Neural progenitor cell (in vitro differentiated cells): Measurements from ENCODE around the gene TPCN1. TPM values are rescaled to one million over a fixed set of nuclear protein-coding genes. Genes with fewer than 3 reads are reported as not detected.

Source experiments
- DNase-seq: peaks from one replicate; pipeline ENCODE4 v3.0.0-alpha.2; 2016; ENCODE audit warnings: low spot score
- H2AFZ ChIP-seq: fragments of 200-600 bp; sonication (generic); replicated peaks from 2 replicates; pipeline ENCODE4 v1.6.1; 2016; ENCODE audit warnings: antibody characterized with exemption
- H3F3A ChIP-seq: fragments of 200-600 bp; sonication (generic); 2 replicates; pipeline ENCODE4 v1.6.1; 2016; ENCODE audit warnings: antibody characterized with exemption, low read depth
- H3K27ac ChIP-seq: fragments of 200-600 bp; sonication (generic); 2 replicates; pipeline ENCODE4 v1.5.1; 2016; ENCODE audit warnings: mild to moderate bottlenecking
- H3K27me3 ChIP-seq: fragments of 200-600 bp; sonication (generic); 2 replicates; pipeline ENCODE4 v1.6.1; 2016; ENCODE audit warnings: mild to moderate bottlenecking, moderate library complexity
- H3K36me3 ChIP-seq: fragments of 200-600 bp; sonication (generic); 2 replicates; pipeline ENCODE4 v1.5.1; 2016
- H3K4me1 ChIP-seq: fragments of 200-600 bp; sonication (generic); 2 replicates; pipeline ENCODE4 v1.6.1; 2016; ENCODE audit warnings: mixed run types
- H3K4me2 ChIP-seq: fragments of 200-600 bp; sonication (generic); 2 replicates; pipeline ENCODE4 v1.6.1; 2016
- H3K4me3 ChIP-seq: fragments of 200-600 bp; sonication (generic); 2 replicates; pipeline ENCODE4 v1.5.1; 2016
- H3K79me2 ChIP-seq: fragments of 200-600 bp; sonication (generic); 2 replicates; pipeline ENCODE4 v1.6.1; 2016; ENCODE audit warnings: low read depth
- H3K9ac ChIP-seq: fragments of 200-600 bp; sonication (generic); 2 replicates; pipeline ENCODE4 v1.6.1; 2016
- H3K9me3 ChIP-seq: fragments of 200-600 bp; sonication (generic); 2 replicates; pipeline ENCODE4 v1.5.1; 2016; ENCODE audit warnings: low read depth
- H4K20me1 ChIP-seq: fragments of 200-600 bp; sonication (generic); 2 replicates; pipeline ENCODE4 v1.6.1; 2016; ENCODE audit warnings: low read depth
- H3K27ac Mint-ChIP-seq: 3 replicates; pipeline ENCODE4 v1.8.0; 2021; ENCODE audit warnings: mixed read lengths
- H3K27me3 Mint-ChIP-seq: 2 replicates; pipeline ENCODE4 v1.8.0; 2022; ENCODE audit warnings: low read depth, mild to moderate bottlenecking, inconsistent platforms, moderate library complexity, mixed read lengths; ENCODE audit not compliant: insufficient read depth
- H3K36me3 Mint-ChIP-seq: 3 replicates; pipeline ENCODE4 v1.8.0; 2021; ENCODE audit warnings: mixed read lengths
- H3K4me1 Mint-ChIP-seq: 3 replicates; pipeline ENCODE4 v1.8.0; 2021; ENCODE audit warnings: mixed read lengths
- H3K4me3 Mint-ChIP-seq: 3 replicates; pipeline ENCODE4 v1.8.0; 2021; ENCODE audit warnings: mild to moderate bottlenecking, moderate library complexity, mixed read lengths
- H3K9me3 Mint-ChIP-seq: 3 replicates; pipeline ENCODE4 v1.8.0; 2020; ENCODE audit warnings: mixed read lengths
- EZH2 ChIP-seq: fragments of 200-600 bp; sonication (generic); IDR thresholded peaks from 2 replicates; pipeline ENCODE4 v1.6.1; 2017; ENCODE audit warnings: antibody characterized with exemption, mild to moderate bottlenecking, moderate library complexity
- EZH2phosphoT487 ChIP-seq: fragments of 200-600 bp; sonication (generic); IDR thresholded peaks from 2 replicates; pipeline ENCODE4 v1.6.1; 2017; ENCODE audit warnings: antibody characterized with exemption
- total RNA-seq: library from RNA; depleted of rRNA; stranded (reverse); fragments of >200 nt; gene quantifications from 2 replicates; pipeline ENCODE4 v1.2.3, GENCODE V29; 2015; ENCODE audit warnings: low replicate concordance
- TF ChIP-seq, protein P1 (sequence below): fragments of 200-600 bp; sonication (generic); IDR thresholded peaks from 2 replicates; pipeline ENCODE4 v1.5.1; 2017; ENCODE audit warnings: antibody characterized with exemption, mild to moderate bottlenecking

The TPCN1 gene
- total RNA-seq, 1 donor from 2014 or later = 12.2 TPM

DNA sequence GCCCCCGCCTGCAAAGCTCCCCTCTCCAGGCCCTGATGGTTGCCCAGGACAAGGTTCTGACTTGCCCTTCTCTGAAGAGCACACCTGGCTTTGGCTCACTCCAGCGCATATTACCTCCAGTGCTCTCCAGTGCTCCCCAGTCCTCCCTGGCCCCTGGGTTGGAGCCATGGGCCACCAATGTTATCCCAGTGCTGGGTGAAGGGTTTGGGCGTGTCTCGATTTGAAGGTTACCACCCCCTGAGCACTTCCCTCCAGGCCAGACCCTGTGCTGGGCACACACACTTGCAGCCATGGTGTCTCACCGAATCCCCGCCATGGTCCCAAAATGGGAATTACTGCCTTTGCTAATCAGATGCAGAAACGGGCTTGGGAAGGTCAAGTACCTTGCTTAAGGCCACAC lies 24.7 kb upstream of the TPCN1 start:
- Histone ChIP-seq H3K4me1 (peaks cover 9% of the 10 kb centered on the region), H3K4me3 (no peak overlapping the region), H4K20me1 (no peaks in the 10 kb centered on the region), H3K27me3 (no peaks in the 10 kb centered on the region), H2AFZ (no peak overlapping the region), H3K4me2 (no peak overlapping the region), H3F3A (peaks cover 2% of the 10 kb centered on the region), H3K36me3 (no peaks in the 10 kb centered on the region), H3K9me3 (no peaks in the 10 kb centered on the region), H3K79me2 (no peaks in the 10 kb centered on the region), H3K27ac (no peak overlapping the region), H3K9ac (no peak overlapping the region)
- H3K27ac Mint-ChIP-seq = no peak overlapping the region
- H3K4me3 Mint-ChIP-seq = no peak overlapping the region
- H3K4me1 Mint-ChIP-seq = peaks cover 33% of the 10 kb centered on the region
- TF ChIP-seq EZH2phosphoT487 (no peak), EZH2 (no peak)
- TF ChIP-seq, protein P1, sequence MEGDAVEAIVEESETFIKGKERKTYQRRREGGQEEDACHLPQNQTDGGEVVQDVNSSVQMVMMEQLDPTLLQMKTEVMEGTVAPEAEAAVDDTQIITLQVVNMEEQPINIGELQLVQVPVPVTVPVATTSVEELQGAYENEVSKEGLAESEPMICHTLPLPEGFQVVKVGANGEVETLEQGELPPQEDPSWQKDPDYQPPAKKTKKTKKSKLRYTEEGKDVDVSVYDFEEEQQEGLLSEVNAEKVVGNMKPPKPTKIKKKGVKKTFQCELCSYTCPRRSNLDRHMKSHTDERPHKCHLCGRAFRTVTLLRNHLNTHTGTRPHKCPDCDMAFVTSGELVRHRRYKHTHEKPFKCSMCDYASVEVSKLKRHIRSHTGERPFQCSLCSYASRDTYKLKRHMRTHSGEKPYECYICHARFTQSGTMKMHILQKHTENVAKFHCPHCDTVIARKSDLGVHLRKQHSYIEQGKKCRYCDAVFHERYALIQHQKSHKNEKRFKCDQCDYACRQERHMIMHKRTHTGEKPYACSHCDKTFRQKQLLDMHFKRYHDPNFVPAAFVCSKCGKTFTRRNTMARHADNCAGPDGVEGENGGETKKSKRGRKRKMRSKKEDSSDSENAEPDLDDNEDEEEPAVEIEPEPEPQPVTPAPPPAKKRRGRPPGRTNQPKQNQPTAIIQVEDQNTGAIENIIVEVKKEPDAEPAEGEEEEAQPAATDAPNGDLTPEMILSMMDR = no peak
- H3K27me3 Mint-ChIP-seq = peaks cover 12% of the 10 kb centered on the region
- H3K9me3 Mint-ChIP-seq = no peaks in the 10 kb centered on the region
- DNase-seq = no peak
- H3K36me3 Mint-ChIP-seq = peaks cover 7% of the 10 kb centered on the region

DNA sequence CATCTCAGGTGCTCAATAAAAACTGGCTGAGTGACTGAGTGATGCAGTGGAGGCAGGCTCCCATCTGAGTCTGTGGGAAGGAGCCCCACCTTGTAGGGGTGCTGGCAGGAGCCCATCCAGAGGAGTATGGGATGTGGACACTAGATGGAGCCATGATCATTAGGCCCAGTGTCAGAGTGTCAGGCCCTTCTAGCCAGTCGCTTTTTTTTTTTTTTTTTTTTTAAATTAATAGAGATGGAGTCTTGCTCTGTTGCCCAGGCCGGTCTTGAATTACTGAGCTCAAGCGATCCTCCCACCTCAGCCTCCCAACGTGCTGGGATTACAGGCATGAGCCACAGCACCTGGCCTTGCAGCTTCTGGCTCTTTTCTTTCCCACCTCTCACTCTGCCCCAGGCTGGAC lies 24.3 kb upstream of the TPCN1 start:
- H3K27me3 Mint-ChIP-seq = peaks cover 12% of the 10 kb centered on the region
- TF ChIP-seq, protein P1 = peak; percentile 56
- no peak for TF ChIP-seq EZH2phosphoT487
- Histone ChIP-seq H3F3A (peaks cover 2% of the 10 kb centered on the region), H3K4me3 (no peak overlapping the region), H3K4me2 (no peak overlapping the region), H3K27ac (no peak overlapping the region), H4K20me1 (no peaks in the 10 kb centered on the region), H3K36me3 (no peaks in the 10 kb centered on the region), H3K9ac (no peak overlapping the region), H3K79me2 (no peaks in the 10 kb centered on the region), H3K9me3 (no peaks in the 10 kb centered on the region), H3K27me3 (no peaks in the 10 kb centered on the region), H2AFZ (no peak overlapping the region), H3K4me1 (peaks cover 9% of the 10 kb centered on the region)
- H3K4me3 Mint-ChIP-seq = no peak overlapping the region
- H3K4me1 Mint-ChIP-seq = peaks cover 31% of the 10 kb centered on the region
- peak; percentile 63 for DNase-seq
- no peaks in the 10 kb centered on the region for H3K9me3 Mint-ChIP-seq
- H3K36me3 Mint-ChIP-seq = peaks cover 5% of the 10 kb centered on the region
- peak overlapping the region; percentile 83 for H3K27ac Mint-ChIP-seq

DNA sequence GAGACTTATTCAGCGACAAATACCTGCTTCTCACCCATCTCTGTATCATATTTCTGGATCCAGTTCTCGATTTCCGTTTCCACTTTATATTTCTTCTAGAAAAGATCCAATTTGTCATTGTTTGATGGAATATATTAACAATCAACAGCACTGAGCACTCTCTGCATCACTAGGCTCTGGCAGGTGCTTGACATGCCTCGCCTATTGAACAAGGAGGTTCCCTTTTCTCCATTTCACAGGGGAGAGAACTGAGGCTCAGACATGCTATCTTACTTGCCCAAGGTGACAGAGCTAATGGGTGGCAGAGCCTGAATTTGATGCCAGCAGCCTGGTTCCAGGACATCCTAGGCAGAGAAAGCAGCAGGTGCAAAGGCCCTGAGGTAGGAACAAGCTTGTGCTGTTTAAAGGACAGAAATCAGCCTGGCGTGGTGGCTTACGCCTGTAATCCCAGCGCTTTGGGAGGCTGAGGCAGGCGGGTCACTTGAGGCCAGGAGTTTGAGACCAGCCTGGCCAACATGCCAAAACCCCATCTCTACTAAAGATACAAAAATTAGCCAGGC lies 23.7 kb upstream of the TPCN1 start:
- no peak overlapping the region for H3K4me3 Mint-ChIP-seq
- H3K36me3 ChIP-seq = no peaks in the 10 kb centered on the region
- peak overlapping the region; percentile 83 for H3K27ac Mint-ChIP-seq
- no peak overlapping the region for H3K4me2 ChIP-seq
- peaks cover 4% of the 10 kb centered on the region for H3K36me3 Mint-ChIP-seq
- no peak overlapping the region for H3K27ac ChIP-seq
- peaks cover 25% of the 10 kb centered on the region for H3K4me1 Mint-ChIP-seq
- H3K27me3 Mint-ChIP-seq = peaks cover 12% of the 10 kb centered on the region
- peaks cover 9% of the 10 kb centered on the region for H3K4me1 ChIP-seq
- H3K4me3 ChIP-seq = no peak overlapping the region
- no peaks in the 10 kb centered on the region for H3F3A ChIP-seq
- no peaks in the 10 kb centered on the region for H3K9me3 Mint-ChIP-seq
- TF ChIP-seq EZH2 (no peak), EZH2phosphoT487 (no peak)
- TF ChIP-seq, protein P1 = no peak
- H3K9me3 ChIP-seq = no peaks in the 10 kb centered on the region
- H3K79me2 ChIP-seq = no peaks in the 10 kb centered on the region
- H2AFZ ChIP-seq = no peak overlapping the region
- DNase-seq = no peak
- no peak overlapping the region for H3K9ac ChIP-seq
- no peaks in the 10 kb centered on the region for H4K20me1 ChIP-seq
- H3K27me3 ChIP-seq = no peaks in the 10 kb centered on the region
